WTC11 (cell line): ENCODE measurements around the gene SMIM20. TPM values are rescaled to one million over a fixed set of nuclear protein-coding genes. Genes with fewer than 3 reads are reported as not detected.

Experiments used
- ATAC-seq: fragments of 200-7000 bp; cut with Tn5 transposase; 2 replicates; pipeline ENCODE4 v1.10.0; 2021; ENCODE audit warnings: mild to moderate bottlenecking, moderate library complexity
- CTCF ChIA-PET: fragments of 300-600 bp; sonication (Branson Sonifier 250); formaldehyde crosslinking; loops from one replicate; lab custom pipeline; 2021; ENCODE audit warnings: antibody characterized with exemption; lab: Charles Lee
- POLR2A ChIA-PET: fragments of 350-600 bp; sonication (Branson Sonifier 250); formaldehyde crosslinking; loops from one replicate; lab custom pipeline; 2021; ENCODE audit warnings: antibody characterized with exemption; lab: Charles Lee
- DNase-seq: peaks from one replicate; pipeline ENCODE4 v3.0.0; 2021; ENCODE audit warnings: low spot score
- H3K27ac Mint-ChIP-seq: 2 replicates; pipeline ENCODE4 v1.8.0; 2021; ENCODE audit warnings: mixed read lengths
- H3K27me3 Mint-ChIP-seq: 2 replicates; pipeline ENCODE4 v1.8.0; 2021; ENCODE audit warnings: low read depth, mild to moderate bottlenecking, moderate library complexity, mixed read lengths
- H3K36me3 Mint-ChIP-seq: 2 replicates; pipeline ENCODE4 v1.8.0; 2021; ENCODE audit warnings: mixed read lengths
- H3K4me1 Mint-ChIP-seq: 2 replicates; pipeline ENCODE4 v1.8.0; 2022; ENCODE audit warnings: mixed read lengths
- H3K4me3 Mint-ChIP-seq: 2 replicates; pipeline ENCODE4 v1.8.0; 2021; ENCODE audit warnings: mild to moderate bottlenecking, moderate library complexity, mixed read lengths
- H3K9me3 Mint-ChIP-seq: 2 replicates; pipeline ENCODE4 v1.8.0; 2021; ENCODE audit warnings: mixed read lengths
- EMX1 ChIP-seq: fragments of 250-450 bp; sonication (Bioruptor Pico); IDR thresholded peaks from 2 replicates; pipeline ENCODE4 v1.8.0; 2021; ENCODE audit warnings: mild to moderate bottlenecking
- ERG ChIP-seq: fragments of 250-450 bp; sonication (Bioruptor Pico); IDR thresholded peaks from 2 replicates; pipeline ENCODE4 v1.8.0; 2021; ENCODE audit warnings: mild to moderate bottlenecking
- ETV6 ChIP-seq: sonication (generic); formaldehyde crosslinking; IDR thresholded peaks from 2 replicates; pipeline ENCODE4 v1.8.1; 2022; ENCODE audit warnings: mild to moderate bottlenecking, missing genetic modification reagents
- FOXK1 ChIP-seq: sonication (generic); formaldehyde crosslinking; IDR thresholded peaks from 2 replicates; pipeline ENCODE4 v1.8.0; 2022; ENCODE audit warnings: mild to moderate bottlenecking, moderate library complexity, missing genetic modification reagents
- GRHL2 ChIP-seq: fragments of 250-450 bp; sonication (Bioruptor Pico); IDR thresholded peaks from 2 replicates; pipeline ENCODE4 v1.8.0; 2022; ENCODE audit warnings: mild to moderate bottlenecking, moderate library complexity; ENCODE audit not compliant: insufficient replicate concordance, severe bottlenecking
- HMGXB4 ChIP-seq: sonication (generic); formaldehyde crosslinking; IDR thresholded peaks from 2 replicates; pipeline ENCODE4 v1.8.1; 2023; ENCODE audit warnings: mild to moderate bottlenecking, moderate library complexity, missing genetic modification reagents
- IRF2 ChIP-seq: sonication (generic); formaldehyde crosslinking; IDR thresholded peaks from 2 replicates; pipeline ENCODE4 v1.8.0; 2022; ENCODE audit warnings: low read depth, missing genetic modification reagents, borderline replicate concordance
- JAZF1 ChIP-seq: fragments of 250-450 bp; sonication (Bioruptor Pico); IDR thresholded peaks from 2 replicates; pipeline ENCODE4 v1.9.0; 2021; ENCODE audit warnings: moderate library complexity, mild to moderate bottlenecking, inconsistent platforms
- JUN ChIP-seq: sonication (generic); formaldehyde crosslinking; IDR thresholded peaks from 2 replicates; pipeline ENCODE4 v1.8.0; 2023; ENCODE audit warnings: mild to moderate bottlenecking, missing genetic modification reagents
- MXD4 ChIP-seq: fragments of 250-450 bp; sonication (Bioruptor Pico); IDR thresholded peaks from 2 replicates; pipeline ENCODE4 v1.8.0; 2021; ENCODE audit warnings: mild to moderate bottlenecking, moderate library complexity, borderline replicate concordance
- MYBL2 ChIP-seq: sonication (generic); formaldehyde crosslinking; IDR thresholded peaks from 2 replicates; pipeline ENCODE4 v1.8.1; 2023; ENCODE audit warnings: mild to moderate bottlenecking, moderate library complexity, missing genetic modification reagents
- NFE2L1 ChIP-seq: sonication (generic); formaldehyde crosslinking; IDR thresholded peaks from 2 replicates; pipeline ENCODE4 v1.8.1; 2023; ENCODE audit warnings: missing genetic modification reagents
- NFYB ChIP-seq: sonication (generic); formaldehyde crosslinking; conservative IDR thresholded peaks from 2 replicates; pipeline ENCODE4 v1.8.0; 2022; ENCODE audit warnings: low read depth, missing genetic modification reagents
- NR1H2 ChIP-seq: sonication (generic); formaldehyde crosslinking; IDR thresholded peaks from 2 replicates; pipeline ENCODE4 v1.9.0; 2021; ENCODE audit warnings: mild to moderate bottlenecking, moderate library complexity, missing genetic modification reagents
- SMAD3 ChIP-seq: sonication (generic); formaldehyde crosslinking; IDR thresholded peaks from 2 replicates; pipeline ENCODE4 v1.8.0; 2022; ENCODE audit warnings: missing genetic modification reagents, mild to moderate bottlenecking, borderline replicate concordance
- SMAD4 ChIP-seq: sonication (generic); formaldehyde crosslinking; IDR thresholded peaks from 2 replicates; pipeline ENCODE4 v1.8.0; 2022; ENCODE audit warnings: mild to moderate bottlenecking, missing genetic modification reagents
- ZNF138 ChIP-seq: sonication (generic); formaldehyde crosslinking; conservative IDR thresholded peaks from 2 replicates; pipeline ENCODE4 v1.8.1; 2022; ENCODE audit warnings: mild to moderate bottlenecking, moderate library complexity, missing genetic modification reagents
- ZNF281 ChIP-seq: sonication (generic); formaldehyde crosslinking; IDR thresholded peaks from 2 replicates; pipeline ENCODE4 v1.8.0; 2023; ENCODE audit warnings: mild to moderate bottlenecking, missing genetic modification reagents
- ZNF317 ChIP-seq: sonication (generic); formaldehyde crosslinking; IDR thresholded peaks from 2 replicates; pipeline ENCODE4 v1.8.1; 2023; ENCODE audit warnings: low read depth, mild to moderate bottlenecking, moderate library complexity, missing genetic modification reagents, borderline replicate concordance
- ZNF416 ChIP-seq: fragments of 250-450 bp; sonication (Bioruptor Pico); IDR thresholded peaks from 2 replicates; pipeline ENCODE4 v1.9.0; 2021; ENCODE audit warnings: mild to moderate bottlenecking, inconsistent platforms
- ZNF423 ChIP-seq: fragments of 250-450 bp; sonication (Bioruptor Pico); IDR thresholded peaks from 2 replicates; pipeline ENCODE4 v2.1.2; 2022; ENCODE audit warnings: mild to moderate bottlenecking, moderate library complexity
- ZNF512 ChIP-seq: sonication (generic); formaldehyde crosslinking; IDR thresholded peaks from 2 replicates; pipeline ENCODE4 v1.8.1; 2022; ENCODE audit warnings: missing genetic modification reagents, borderline replicate concordance
- ZNF532 ChIP-seq: fragments of 250-450 bp; sonication (Bioruptor Pico); IDR thresholded peaks from 2 replicates; pipeline ENCODE4 v1.9.0; 2021; ENCODE audit warnings: mild to moderate bottlenecking, borderline replicate concordance
- ZSCAN18 ChIP-seq: fragments of 250-450 bp; sonication (Bioruptor Pico); IDR thresholded peaks from 2 replicates; pipeline ENCODE4 v2.1.2; 2022; ENCODE audit warnings: mild to moderate bottlenecking, moderate library complexity
- total RNA-seq: library from RNA; stranded (reverse); gene quantifications from 3 replicates; pipeline ENCODE4 v1.2.3, GENCODE V29; 2021

SMIM20 gene
- total RNA-seq, 1 experiment from 2014 or later, result 39.4 TPM

- TF ChIP-seq IRF2 (no peak), FOXK1 (no peak), ZNF416 (no peak), SMAD4 (CRISPR knock-in tag) (no peak), GRHL2 (CRISPR knock-in tag) (no peak), ZNF138 (no peak), NR1H2 (CRISPR knock-in tag) (no peak), ZNF512 (CRISPR knock-in tag) (no peak), JUN (CRISPR knock-in tag) (no peak), JAZF1 (CRISPR knock-in tag) (no peak), ZNF317 (CRISPR knock-in tag) (no peak), EMX1 (no peak), ETV6 (no peak), NFE2L1 (CRISPR knock-in tag) (no peak), ZNF281 (CRISPR knock-in tag) (no peak), HMGXB4 (CRISPR knock-in tag) (no peak), ZNF423 (CRISPR knock-in tag) (no peak), MXD4 (no peak), ZSCAN18 (CRISPR knock-in tag) (no peak)
- Mint-ChIP-seq H3K36me3 (no peaks in the 10 kb centered on the region), H3K9me3 (peaks cover 5% of the 10 kb centered on the region), H3K27ac (no peak overlapping the region), H3K4me3 (no peak overlapping the region), H3K27me3 (peaks cover 4% of the 10 kb centered on the region; the same call in 1 of the 2 replicates), H3K4me1 (peaks cover 38% of the 10 kb centered on the region)
- POLR2A ChIA-PET, result no interaction called here
- DNase-seq, result no peak
- no peak for ATAC-seq
- CTCF ChIA-PET, result interaction anchor here (0.7 to 4.5 kb wide), 8 partner anchors 14 to 516 kb away, joined by 3 to 25 read pairs (median 4); no protein-coding TSS in a partner anchor
Measured at GRCh38 chr4:25956260-25956659, 42.2 kb downstream of the SMIM20 start.

- ChIA-PET POLR2A (no interaction called here), CTCF (interaction anchor here (1.0 kb wide), 1 partner anchor 116 kb away, joined by 3 read pairs; no protein-coding TSS in a partner anchor)
- Mint-ChIP-seq H3K4me3 (no peak overlapping the region), H3K9me3 (peaks cover 5% of the 10 kb centered on the region), H3K27me3 (no peaks in the 10 kb centered on the region), H3K36me3 (no peaks in the 10 kb centered on the region), H3K27ac (no peak overlapping the region), H3K4me1 (peaks cover 24% of the 10 kb centered on the region)
- no peak for ATAC-seq
- DNase-seq, result no peak
- TF ChIP-seq NFYB (CRISPR knock-in tag), result no peak
- no peak for TF ChIP-seq SMAD4 (CRISPR knock-in tag)
- no peak for TF ChIP-seq ZNF423 (CRISPR knock-in tag)
- TF ChIP-seq MYBL2, result no peak
- no peak for TF ChIP-seq ERG (CRISPR knock-in tag)
- TF ChIP-seq SMAD3 (CRISPR knock-in tag), result no peak
- no peak for TF ChIP-seq ZNF532 (CRISPR knock-in tag)
- no peak for TF ChIP-seq NFE2L1 (CRISPR knock-in tag)
- no peak for TF ChIP-seq FOXK1
Measured at GRCh38 chr4:25958110-25958509, 44.1 kb downstream of the SMIM20 start.
